ENCODE data around the gene CUEDC1. TPM values are rescaled to one million over a fixed set of nuclear protein-coding genes. Genes with fewer than 3 reads are reported as not detected.

CUEDC1 gene
- total and polyA plus RNA-seq, 2 experiments from 2014 or later = 11.6 to 23.3 TPM

DNA sequence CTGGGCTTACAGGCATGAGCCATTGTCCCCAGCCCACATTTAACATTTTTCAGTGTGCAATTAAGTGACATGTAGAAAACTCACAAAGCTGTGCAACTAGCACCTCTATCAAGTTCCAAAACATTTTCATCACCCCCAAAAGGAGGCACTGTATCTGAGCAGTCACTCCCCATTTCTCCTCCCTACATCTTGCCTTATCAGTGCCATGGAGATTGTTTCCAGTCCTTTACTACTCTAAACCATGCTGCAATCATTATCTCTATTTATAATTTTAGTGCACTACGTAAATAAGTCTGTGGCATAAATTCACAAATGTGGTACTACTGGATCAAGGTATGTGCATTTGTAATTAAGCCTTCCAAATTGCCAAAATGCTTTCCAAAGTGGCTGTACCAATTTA lies 112.9 kb downstream of the CUEDC1 start:
- Histone ChIP-seq H3K27ac (no peak overlapping the region), H4K20me1 (ENCODE audit: insufficient read depth, poor library complexity, severe bottlenecking) (no peaks in the 10 kb centered on the region), H3K9me3 (ENCODE audit: low read depth) (no peaks in the 10 kb centered on the region), H3K9me2 (replicated peaks; ENCODE audit: insufficient read depth) (no peaks in the 10 kb centered on the region), H2AFZ (no peak overlapping the region), H3K4me2 (no peak overlapping the region), H3K79me2 (peaks cover 19% of the 10 kb centered on the region), H3K27me3 (no peaks in the 10 kb centered on the region), H3K4me1 (ENCODE audit: insufficient read depth) (no peaks in the 10 kb centered on the region), H3K36me3 (replicated peaks; ENCODE audit: insufficient read depth, low read depth) (no peaks in the 10 kb centered on the region), H3K4me3 (no peak overlapping the region)
- DNase-seq (ENCODE audit: low spot score) = no peak
- WGBS (ENCODE audit: low lambda C conversion rate, missing lambda C conversion rate) = 80% methylated on average over 1 of the region's 1 CpG
- TF ChIP-seq, protein P1, sequence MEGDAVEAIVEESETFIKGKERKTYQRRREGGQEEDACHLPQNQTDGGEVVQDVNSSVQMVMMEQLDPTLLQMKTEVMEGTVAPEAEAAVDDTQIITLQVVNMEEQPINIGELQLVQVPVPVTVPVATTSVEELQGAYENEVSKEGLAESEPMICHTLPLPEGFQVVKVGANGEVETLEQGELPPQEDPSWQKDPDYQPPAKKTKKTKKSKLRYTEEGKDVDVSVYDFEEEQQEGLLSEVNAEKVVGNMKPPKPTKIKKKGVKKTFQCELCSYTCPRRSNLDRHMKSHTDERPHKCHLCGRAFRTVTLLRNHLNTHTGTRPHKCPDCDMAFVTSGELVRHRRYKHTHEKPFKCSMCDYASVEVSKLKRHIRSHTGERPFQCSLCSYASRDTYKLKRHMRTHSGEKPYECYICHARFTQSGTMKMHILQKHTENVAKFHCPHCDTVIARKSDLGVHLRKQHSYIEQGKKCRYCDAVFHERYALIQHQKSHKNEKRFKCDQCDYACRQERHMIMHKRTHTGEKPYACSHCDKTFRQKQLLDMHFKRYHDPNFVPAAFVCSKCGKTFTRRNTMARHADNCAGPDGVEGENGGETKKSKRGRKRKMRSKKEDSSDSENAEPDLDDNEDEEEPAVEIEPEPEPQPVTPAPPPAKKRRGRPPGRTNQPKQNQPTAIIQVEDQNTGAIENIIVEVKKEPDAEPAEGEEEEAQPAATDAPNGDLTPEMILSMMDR (IDR thresholded peaks at IDR 0.05; ENCODE audit: poor library complexity) = no peak
- TF ChIP-seq EZH2 (IDR thresholded peaks at IDR 0.05; ENCODE audit: borderline replicate concordance) = no peak
- no peak for TF ChIP-seq EZH2phosphoT487 (IDR thresholded peaks at IDR 0.05; ENCODE audit: low read depth, severe bottlenecking, unreplicated experiment)

DNA sequence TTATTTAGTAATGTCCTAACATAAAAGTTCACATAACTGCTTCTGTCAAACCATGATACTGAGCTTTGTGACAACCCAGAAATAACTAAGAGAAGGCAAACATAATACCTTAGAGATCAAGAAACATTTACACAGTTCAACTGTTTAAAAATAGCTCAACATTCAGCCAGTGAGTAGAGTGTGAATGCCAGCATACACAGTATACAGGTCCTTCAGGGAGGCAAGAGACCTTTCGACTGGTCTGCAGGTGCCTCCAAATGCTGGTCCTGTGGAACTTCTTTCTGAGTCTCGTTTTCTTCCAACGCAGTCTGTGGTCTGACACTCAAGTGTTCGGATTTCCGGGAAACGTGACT lies 115.7 kb downstream of the CUEDC1 start:
- no peak overlapping the region for H3K27ac ChIP-seq
- no peaks in the 10 kb centered on the region for H3K9me3 ChIP-seq (ENCODE audit: low read depth)

DNA sequence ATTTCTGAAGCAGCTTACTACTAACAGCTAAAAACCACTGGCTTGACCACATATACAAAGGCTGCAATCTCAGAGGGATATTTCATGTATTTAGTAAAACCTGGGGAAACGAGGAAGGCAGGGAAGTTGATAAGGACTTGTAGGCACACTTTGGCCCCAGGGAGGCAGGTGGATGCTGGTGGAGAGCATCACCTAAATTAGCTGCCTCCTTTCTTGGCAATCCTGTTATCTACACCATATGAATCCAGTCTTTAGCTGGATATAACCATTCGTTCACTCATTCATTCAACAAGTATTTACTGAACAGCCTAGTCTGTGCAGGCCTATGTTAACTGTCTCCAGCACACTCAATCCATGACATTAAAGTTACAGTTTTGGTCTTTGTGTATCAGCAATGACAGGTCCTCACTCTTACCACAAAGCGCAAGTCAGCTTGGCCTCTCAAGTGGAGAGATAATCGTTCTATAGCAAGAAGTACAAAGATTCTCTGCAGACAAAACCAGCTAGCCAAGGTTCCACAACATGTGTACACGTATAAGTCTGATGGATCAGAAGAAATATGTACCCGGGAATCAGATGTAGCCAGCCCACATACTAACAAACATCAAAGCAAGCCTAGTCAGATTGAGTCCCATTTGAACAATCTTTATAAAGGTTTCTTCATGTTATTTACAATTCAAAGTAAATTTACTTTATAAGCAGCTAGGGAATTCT lies 116.2 kb downstream of the CUEDC1 start:
- no peak for DNase-seq (ENCODE audit: low spot score)
- H3K4me2 ChIP-seq = no peak overlapping the region
- TF ChIP-seq, protein P1 (IDR thresholded peaks at IDR 0.05; ENCODE audit: poor library complexity) = no peak
- TF ChIP-seq EZH2phosphoT487 (IDR thresholded peaks at IDR 0.05; ENCODE audit: low read depth, severe bottlenecking, unreplicated experiment) (no peak), EZH2 (IDR thresholded peaks at IDR 0.05; ENCODE audit: borderline replicate concordance) (no peak)
- no peaks in the 10 kb centered on the region for H3K27me3 ChIP-seq
- H3K4me1 ChIP-seq (ENCODE audit: insufficient read depth) = no peaks in the 10 kb centered on the region
- H3K4me3 ChIP-seq = no peak overlapping the region
- H3K9me2 ChIP-seq (replicated peaks; ENCODE audit: insufficient read depth) = no peaks in the 10 kb centered on the region
- peaks cover 10% of the 10 kb centered on the region for H3K79me2 ChIP-seq
- no peaks in the 10 kb centered on the region for H3K36me3 ChIP-seq (replicated peaks; ENCODE audit: insufficient read depth, low read depth)
- 83% methylated on average over 6 of the region's 6 CpGs for WGBS (ENCODE audit: low lambda C conversion rate, missing lambda C conversion rate)
- no peaks in the 10 kb centered on the region for H4K20me1 ChIP-seq (ENCODE audit: insufficient read depth, poor library complexity, severe bottlenecking)
- H3K27ac ChIP-seq = no peak overlapping the region
- H3K9me3 ChIP-seq (ENCODE audit: low read depth) = no peaks in the 10 kb centered on the region
- no peak overlapping the region for H2AFZ ChIP-seq

More for the DNA sequence above, 115.7 kb downstream of the CUEDC1 start:
- H3K4me2 ChIP-seq = no peak overlapping the region
- WGBS (ENCODE audit: low lambda C conversion rate, missing lambda C conversion rate) = 94% methylated on average over 6 of the region's 6 CpGs
- TF ChIP-seq, protein P1 (IDR thresholded peaks at IDR 0.05; ENCODE audit: poor library complexity) = no peak
- TF ChIP-seq EZH2 (IDR thresholded peaks at IDR 0.05; ENCODE audit: borderline replicate concordance) (no peak), EZH2phosphoT487 (IDR thresholded peaks at IDR 0.05; ENCODE audit: low read depth, severe bottlenecking, unreplicated experiment) (no peak)
- H3K79me2 ChIP-seq = peaks cover 11% of the 10 kb centered on the region
- no peaks in the 10 kb centered on the region for H3K27me3 ChIP-seq
- no peaks in the 10 kb centered on the region for H4K20me1 ChIP-seq (ENCODE audit: insufficient read depth, poor library complexity, severe bottlenecking)
- DNase-seq (ENCODE audit: low spot score) = no peak
- H3K4me1 ChIP-seq (ENCODE audit: insufficient read depth) = no peaks in the 10 kb centered on the region
- H2AFZ ChIP-seq = no peak overlapping the region
- H3K9me2 ChIP-seq (replicated peaks; ENCODE audit: insufficient read depth) = no peaks in the 10 kb centered on the region
- H3K4me3 ChIP-seq = no peak overlapping the region
- H3K36me3 ChIP-seq (replicated peaks; ENCODE audit: insufficient read depth, low read depth) = no peaks in the 10 kb centered on the region

All from hepatocyte (in vitro differentiated cells).